Measurements from ENCODE around the gene ALPK1.

The ALPK1 gene

DNA sequence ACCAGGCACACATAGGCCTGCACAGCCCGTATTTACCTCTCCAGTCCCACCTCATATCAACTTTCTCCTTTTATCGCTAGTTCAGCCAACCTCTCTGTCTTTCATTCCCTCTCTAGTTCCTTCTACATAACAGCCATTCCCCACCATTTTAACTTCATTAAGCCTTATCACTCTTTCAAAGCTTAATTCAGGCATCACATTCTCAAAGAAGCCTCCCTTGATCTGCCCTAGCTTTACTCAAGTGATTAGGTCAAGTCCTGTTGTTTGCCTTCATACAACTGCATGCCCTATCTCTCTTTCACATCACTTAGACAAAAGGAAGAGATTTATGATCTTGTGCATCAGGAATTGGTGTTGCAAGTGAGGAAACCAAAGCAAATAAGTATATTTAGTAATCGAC is 74.2 kb downstream of the ALPK1 start:
- H3K36me3 ChIP-seq (ENCODE audit: insufficient read depth, low read length), result no peaks in the 10 kb centered on the region
- no peaks in the 10 kb centered on the region for H3K27me3 ChIP-seq (ENCODE audit: control insufficient read depth in 1 of 2, insufficient read depth in 2 of 2, low read length in 2 of 2)
- no peak overlapping the region for H3K9ac ChIP-seq (ENCODE audit: low read length)
- H3K4me1 ChIP-seq (ENCODE audit: insufficient read depth, low read length), result no peaks in the 10 kb centered on the region
- H3K27ac ChIP-seq (ENCODE audit: low read depth, low read length), result no peak overlapping the region
- no peaks in the 10 kb centered on the region for H3K9me3 ChIP-seq (ENCODE audit: low read length)
- no peak overlapping the region for H3K4me3 ChIP-seq (ENCODE audit: low read depth in 1 of 2, low read length in 2 of 2)

DNA sequence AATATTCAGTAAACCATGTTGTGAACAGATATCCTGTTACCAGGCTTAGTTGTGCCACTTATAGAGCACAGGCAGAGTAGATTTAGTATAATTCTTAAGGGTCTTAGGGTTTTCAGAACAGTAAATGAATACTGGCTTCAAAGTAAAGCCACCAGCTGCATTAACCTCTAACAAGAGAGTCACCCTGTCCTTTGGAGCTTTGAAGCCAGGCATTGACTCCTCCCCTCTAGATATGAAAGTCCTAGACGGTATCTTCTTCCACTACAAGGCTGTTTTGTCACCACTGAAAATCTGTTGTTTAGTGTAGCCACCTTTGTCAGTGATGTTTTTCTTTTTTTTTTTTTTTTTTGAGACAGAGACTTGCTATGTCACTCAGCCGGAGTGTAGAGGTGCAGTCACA is 77.7 kb downstream of the ALPK1 start:
- no peaks in the 10 kb centered on the region for H3K4me1 ChIP-seq (ENCODE audit: insufficient read depth, low read length)
- H3K27ac ChIP-seq (ENCODE audit: low read depth, low read length), result no peak overlapping the region
- H3K4me3 ChIP-seq (ENCODE audit: low read depth in 1 of 2, low read length in 2 of 2), result no peak overlapping the region
- no peaks in the 10 kb centered on the region for H3K36me3 ChIP-seq (ENCODE audit: insufficient read depth, low read length)
- H3K27me3 ChIP-seq (ENCODE audit: control insufficient read depth in 1 of 2, insufficient read depth in 2 of 2, low read length in 2 of 2), result no peaks in the 10 kb centered on the region
- no peaks in the 10 kb centered on the region for H3K9me3 ChIP-seq (ENCODE audit: low read length)
- H3K9ac ChIP-seq (ENCODE audit: low read length), result no peak overlapping the region

- Histone ChIP-seq H3K9me3 (ENCODE audit: low read length) (no peaks in the 10 kb centered on the region), H3K4me1 (ENCODE audit: insufficient read depth, low read length) (no peaks in the 10 kb centered on the region), H3K9ac (ENCODE audit: low read length) (no peak overlapping the region), H3K27me3 (ENCODE audit: control insufficient read depth in 1 of 2, insufficient read depth in 2 of 2, low read length in 2 of 2) (no peaks in the 10 kb centered on the region), H3K36me3 (ENCODE audit: insufficient read depth, low read length) (no peaks in the 10 kb centered on the region), H3K4me3 (ENCODE audit: low read depth in 1 of 2, low read length in 2 of 2) (no peak overlapping the region), H3K27ac (ENCODE audit: low read depth, low read length) (no peak overlapping the region)
Measured at GRCh38 chr4:112377171-112377570, 80.0 kb downstream of the ALPK1 start.

DNA sequence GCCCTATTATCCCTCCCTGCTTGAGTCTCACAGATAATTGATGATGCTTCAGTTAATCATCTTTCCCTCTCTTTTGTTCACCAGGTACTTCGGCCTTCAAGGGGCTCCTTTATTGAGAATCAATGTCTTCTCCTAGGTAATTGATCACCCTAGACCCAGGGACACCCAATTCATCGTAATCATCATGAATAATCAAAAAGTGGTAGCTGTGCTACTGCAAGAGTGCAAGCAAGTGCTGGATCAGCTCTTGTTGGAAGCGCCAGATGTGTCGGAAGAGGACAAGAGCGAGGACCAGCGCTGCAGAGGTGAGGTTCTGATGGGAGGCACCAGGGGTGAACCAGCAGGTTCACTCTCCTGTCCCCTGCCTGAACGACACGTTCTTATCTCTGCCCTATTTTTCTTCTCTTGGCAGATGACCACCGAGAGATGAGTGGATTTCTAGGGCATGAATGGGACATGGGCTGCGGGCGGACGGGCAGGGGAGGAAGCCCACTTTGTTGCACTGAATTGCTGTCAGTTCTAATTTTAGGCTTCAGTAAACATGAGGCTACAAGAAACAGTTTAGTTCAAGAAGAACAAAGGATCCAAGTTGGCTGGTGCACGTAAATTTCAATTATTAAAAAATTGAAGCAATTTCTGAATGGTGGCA is 80.5 kb downstream of the ALPK1 start:
- H3K27ac ChIP-seq (ENCODE audit: low read depth, low read length), result no peak overlapping the region
- H3K4me1 ChIP-seq (ENCODE audit: insufficient read depth, low read length), result no peaks in the 10 kb centered on the region
- no peaks in the 10 kb centered on the region for H3K9me3 ChIP-seq (ENCODE audit: low read length)
- no peak overlapping the region for H3K9ac ChIP-seq (ENCODE audit: low read length)
- no peaks in the 10 kb centered on the region for H3K36me3 ChIP-seq (ENCODE audit: insufficient read depth, low read length)
- H3K27me3 ChIP-seq (ENCODE audit: control insufficient read depth in 1 of 2, insufficient read depth in 2 of 2, low read length in 2 of 2), result no peaks in the 10 kb centered on the region
- H3K4me3 ChIP-seq (ENCODE audit: low read depth in 1 of 2, low read length in 2 of 2), result no peak overlapping the region

- Histone ChIP-seq H3K27me3 (ENCODE audit: control insufficient read depth in 1 of 2, insufficient read depth in 2 of 2, low read length in 2 of 2) (no peaks in the 10 kb centered on the region), H3K9me3 (ENCODE audit: low read length) (no peaks in the 10 kb centered on the region), H3K4me3 (ENCODE audit: low read depth in 1 of 2, low read length in 2 of 2) (no peak overlapping the region), H3K27ac (ENCODE audit: low read depth, low read length) (no peak overlapping the region), H3K36me3 (ENCODE audit: insufficient read depth, low read length) (no peaks in the 10 kb centered on the region), H3K4me1 (ENCODE audit: insufficient read depth, low read length) (no peaks in the 10 kb centered on the region), H3K9ac (ENCODE audit: low read length) (no peak overlapping the region)
Measured at GRCh38 chr4:112378243-112378620, 81.1 kb downstream of the ALPK1 start.

DNA sequence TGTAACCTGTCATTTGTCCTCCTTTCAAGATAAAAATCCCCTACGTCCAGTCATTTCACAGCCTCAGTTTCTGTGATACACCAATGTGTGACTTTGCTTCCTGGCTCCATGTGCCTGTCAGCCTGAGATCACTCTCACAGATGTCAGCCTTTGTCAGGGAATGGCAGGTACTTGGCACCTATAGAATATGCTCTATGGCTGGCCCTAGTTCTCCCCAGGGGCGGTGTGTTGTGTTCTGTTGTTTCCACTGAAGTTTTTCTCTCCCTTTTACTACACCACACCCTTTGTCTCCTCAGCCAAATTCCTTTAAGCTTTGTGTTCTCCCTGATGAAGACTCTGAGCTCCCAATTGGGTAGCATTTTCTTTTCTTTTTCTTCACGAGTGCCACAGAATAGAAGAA is 81.7 kb downstream of the ALPK1 start:
- Histone ChIP-seq H3K36me3 (ENCODE audit: insufficient read depth, low read length) (no peaks in the 10 kb centered on the region), H3K4me1 (ENCODE audit: insufficient read depth, low read length) (no peaks in the 10 kb centered on the region), H3K9ac (ENCODE audit: low read length) (no peak overlapping the region), H3K4me3 (ENCODE audit: low read depth in 1 of 2, low read length in 2 of 2) (no peak overlapping the region), H3K27me3 (ENCODE audit: control insufficient read depth in 1 of 2, insufficient read depth in 2 of 2, low read length in 2 of 2) (no peaks in the 10 kb centered on the region), H3K9me3 (ENCODE audit: low read length) (no peaks in the 10 kb centered on the region), H3K27ac (ENCODE audit: low read depth, low read length) (no peak overlapping the region)

GRCh38 chr4:112379306-112379705 is 82.1 kb downstream of the ALPK1 start:
- H3K36me3 ChIP-seq (ENCODE audit: insufficient read depth, low read length), result no peaks in the 10 kb centered on the region
- no peak overlapping the region for H3K9ac ChIP-seq (ENCODE audit: low read length)

GRCh38 chr4:112381996-112382692 is 85.0 kb downstream of the ALPK1 start:
- H3K4me3 ChIP-seq (ENCODE audit: low read depth in 1 of 2, low read length in 2 of 2), result no peak overlapping the region
- no peaks in the 10 kb centered on the region for H3K9me3 ChIP-seq (ENCODE audit: low read length)
- H3K27ac ChIP-seq (ENCODE audit: low read depth, low read length), result no peak overlapping the region
- no peaks in the 10 kb centered on the region for H3K27me3 ChIP-seq (ENCODE audit: control insufficient read depth in 1 of 2, insufficient read depth in 2 of 2, low read length in 2 of 2)
- H3K9ac ChIP-seq (ENCODE audit: low read length), result no peak overlapping the region
- H3K36me3 ChIP-seq (ENCODE audit: insufficient read depth, low read length), result peaks cover 4% of the 10 kb centered on the region
- H3K4me1 ChIP-seq (ENCODE audit: insufficient read depth, low read length), result no peaks in the 10 kb centered on the region

More at GRCh38 chr4:112379306-112379705, 82.1 kb downstream of the ALPK1 start:
- no peaks in the 10 kb centered on the region for H3K4me1 ChIP-seq (ENCODE audit: insufficient read depth, low read length)
- H3K4me3 ChIP-seq (ENCODE audit: low read depth in 1 of 2, low read length in 2 of 2), result no peak overlapping the region
- H3K27me3 ChIP-seq (ENCODE audit: control insufficient read depth in 1 of 2, insufficient read depth in 2 of 2, low read length in 2 of 2), result no peaks in the 10 kb centered on the region
- H3K9me3 ChIP-seq (ENCODE audit: low read length), result no peaks in the 10 kb centered on the region
- H3K27ac ChIP-seq (ENCODE audit: low read depth, low read length), result no peak overlapping the region

DNA sequence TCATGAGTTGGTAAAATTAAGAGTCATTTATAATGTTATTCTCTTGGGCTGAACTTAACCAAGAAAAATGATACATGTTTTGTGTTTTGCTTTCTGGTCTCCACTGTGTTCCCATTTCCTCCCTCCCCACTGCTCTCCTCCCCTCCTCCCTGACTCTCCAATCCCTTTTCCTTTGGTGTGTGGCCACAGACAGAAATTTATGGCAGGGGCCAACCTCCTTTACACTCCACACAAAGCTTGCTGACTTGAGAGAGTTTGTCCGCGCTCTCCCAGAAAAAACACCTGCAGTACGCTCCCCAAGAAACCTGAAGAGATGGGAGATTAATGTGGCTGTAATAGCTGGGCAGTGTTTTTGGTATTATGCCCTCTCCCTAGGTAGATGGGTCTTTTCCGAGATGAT is 88.9 kb downstream of the ALPK1 start:
- H3K9ac ChIP-seq (ENCODE audit: low read length), result no peak overlapping the region
- no peaks in the 10 kb centered on the region for H3K4me1 ChIP-seq (ENCODE audit: insufficient read depth, low read length)
- H3K27ac ChIP-seq (ENCODE audit: low read depth, low read length), result no peak overlapping the region
- no peak overlapping the region for H3K4me3 ChIP-seq (ENCODE audit: low read depth in 1 of 2, low read length in 2 of 2)
- no peaks in the 10 kb centered on the region for H3K27me3 ChIP-seq (ENCODE audit: control insufficient read depth in 1 of 2, insufficient read depth in 2 of 2, low read length in 2 of 2)
- no peaks in the 10 kb centered on the region for H3K9me3 ChIP-seq (ENCODE audit: low read length)
- peaks cover 4% of the 10 kb centered on the region for H3K36me3 ChIP-seq (ENCODE audit: insufficient read depth, low read length)

DNA sequence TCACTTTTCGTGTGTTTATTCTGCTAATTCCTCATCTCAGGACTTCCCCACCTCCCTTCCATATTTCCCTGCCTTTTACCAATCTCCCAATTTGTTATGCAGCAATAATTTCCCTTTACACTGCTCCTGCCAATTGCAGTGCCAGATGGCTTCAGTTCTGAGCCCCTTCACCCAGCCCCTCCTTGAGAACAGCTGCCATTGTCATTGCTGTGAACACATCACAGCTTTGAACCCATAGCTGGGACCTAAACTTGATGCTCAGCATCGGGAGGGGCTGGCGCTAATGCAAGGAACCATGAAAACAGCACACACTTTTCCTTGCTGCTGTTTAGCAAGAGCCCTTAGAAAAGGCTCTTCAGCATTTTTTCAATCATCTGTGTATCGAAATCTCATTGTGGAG is 104.9 kb downstream of the ALPK1 start:
- H3K4me3 ChIP-seq (ENCODE audit: low read depth in 1 of 2, low read length in 2 of 2), result no peak overlapping the region
- no peaks in the 10 kb centered on the region for H3K36me3 ChIP-seq (ENCODE audit: insufficient read depth, low read length)
- no peak overlapping the region for H3K27ac ChIP-seq (ENCODE audit: low read depth, low read length)
- H3K27me3 ChIP-seq (ENCODE audit: control insufficient read depth in 1 of 2, insufficient read depth in 2 of 2, low read length in 2 of 2), result no peaks in the 10 kb centered on the region
- H3K9ac ChIP-seq (ENCODE audit: low read length), result no peak overlapping the region
- no peaks in the 10 kb centered on the region for H3K4me1 ChIP-seq (ENCODE audit: insufficient read depth, low read length)
- no peaks in the 10 kb centered on the region for H3K9me3 ChIP-seq (ENCODE audit: low read length)

DNA sequence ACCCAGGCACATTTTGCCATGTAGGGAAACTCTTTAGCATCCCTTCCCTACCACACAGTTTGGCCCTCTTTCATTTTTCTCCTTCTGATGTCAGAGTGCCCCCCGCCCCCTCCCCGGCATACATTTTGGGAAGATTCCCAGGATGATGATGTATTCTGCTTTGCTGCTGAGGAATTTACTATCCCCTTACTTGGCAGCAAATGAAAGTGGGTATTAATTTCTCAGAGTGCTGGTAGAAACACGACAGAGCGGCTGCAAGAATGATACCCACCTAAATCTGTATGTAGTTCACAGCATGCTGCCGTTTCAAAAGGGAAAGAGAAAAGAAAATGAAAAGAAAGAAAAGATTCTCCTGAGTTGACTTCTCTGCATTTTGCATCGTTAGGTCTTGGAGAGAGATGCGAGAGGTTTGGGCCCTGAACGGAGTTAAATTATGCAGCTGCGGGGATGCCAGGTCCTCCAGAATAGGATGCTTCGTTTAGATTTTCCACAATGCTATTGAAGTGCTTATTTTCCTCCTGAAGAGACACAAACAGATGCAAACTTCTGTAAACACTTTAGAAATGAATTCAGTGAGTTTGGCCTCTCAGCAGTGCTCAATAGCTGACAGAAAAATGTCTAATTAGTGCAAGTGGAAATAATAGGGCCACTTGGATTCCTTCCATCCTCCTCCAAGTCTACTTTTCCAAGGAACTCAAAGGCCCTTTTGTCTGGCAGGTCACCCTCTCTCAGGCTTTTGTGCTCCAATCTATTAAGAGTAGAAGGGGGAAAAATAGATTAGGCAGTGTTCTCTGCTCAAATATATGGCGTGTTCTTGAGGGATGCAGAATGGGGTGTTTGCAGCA is 106.2 kb downstream of the ALPK1 start:
- Histone ChIP-seq H3K27me3 (ENCODE audit: control insufficient read depth in 1 of 2, insufficient read depth in 2 of 2, low read length in 2 of 2) (no peaks in the 10 kb centered on the region), H3K27ac (ENCODE audit: low read depth, low read length) (no peak overlapping the region), H3K4me3 (ENCODE audit: low read depth in 1 of 2, low read length in 2 of 2) (no peak overlapping the region), H3K4me1 (ENCODE audit: insufficient read depth, low read length) (no peaks in the 10 kb centered on the region), H3K9ac (ENCODE audit: low read length) (no peak overlapping the region), H3K9me3 (ENCODE audit: low read length) (no peaks in the 10 kb centered on the region), H3K36me3 (ENCODE audit: insufficient read depth, low read length) (no peaks in the 10 kb centered on the region)

All from muscle layer of colon (tissue), 2 donors.